GM23338 (cell line): ENCODE measurements around the gene G6PC2. TPM values are rescaled to one million over a fixed set of nuclear protein-coding genes. Genes with fewer than 3 reads are reported as not detected.

Experiments
- ATAC-seq: fragments of 200-7000 bp; cut with Tn5 transposase; 3 replicates; pipeline ENCODE4 v1.9.1; 2020
- DNase-seq: peaks from one replicate; pipeline ENCODE4 v3.0.0-alpha.2; 2015; ENCODE audit warnings: low spot score
- H2AFZ ChIP-seq: fragments of 200-600 bp; sonication (generic); 2 replicates; pipeline ENCODE4 v1.8.0; 2016; ENCODE audit warnings: antibody characterized with exemption, mild to moderate bottlenecking, moderate library complexity
- H3F3A ChIP-seq: fragments of 200-600 bp; sonication (generic); replicated peaks from 2 replicates; pipeline ENCODE4 v1.8.0; 2017; ENCODE audit warnings: antibody characterized with exemption, mixed run types, low read depth
- H3K27ac ChIP-seq: fragments of 200-600 bp; sonication (generic); 2 replicates; pipeline ENCODE4 v1.6.1; 2016; ENCODE audit warnings: low read depth
- H3K27me3 ChIP-seq: fragments of 200-600 bp; sonication (generic); 2 replicates; pipeline ENCODE4 v1.8.0; 2016; ENCODE audit warnings: mild to moderate bottlenecking, mixed run types, moderate library complexity; ENCODE audit not compliant: insufficient read depth
- H3K36me3 ChIP-seq: fragments of 200-600 bp; sonication (generic); 2 replicates; pipeline ENCODE4 v1.8.0; 2016; ENCODE audit warnings: mild to moderate bottlenecking; ENCODE audit not compliant: insufficient read depth
- H3K4me1 ChIP-seq: fragments of 200-600 bp; sonication (generic); 2 replicates; pipeline ENCODE4 v1.8.0; 2016; ENCODE audit warnings: mild to moderate bottlenecking, moderate library complexity; ENCODE audit not compliant: insufficient read depth
- H3K4me2 ChIP-seq: fragments of 200-600 bp; sonication (generic); 2 replicates; pipeline ENCODE4 v1.7.1; 2017; ENCODE audit warnings: mixed run types
- H3K4me3 ChIP-seq: fragments of 200-600 bp; sonication (generic); 2 replicates; pipeline ENCODE4 v1.6.1; 2016; ENCODE audit warnings: mixed run types
- H3K79me2 ChIP-seq: fragments of 200-600 bp; sonication (generic); replicated peaks from 2 replicates; pipeline ENCODE4 v1.8.0; 2017; ENCODE audit warnings: mild to moderate bottlenecking; ENCODE audit not compliant: insufficient read depth
- H3K9me2 ChIP-seq: fragments of 200-600 bp; sonication (generic); 2 replicates; pipeline ENCODE4 v1.8.0; 2017; ENCODE audit not compliant: insufficient read depth
- H4K20me1 ChIP-seq: fragments of 200-600 bp; sonication (generic); replicated peaks from 2 replicates; pipeline ENCODE4 v1.8.0; 2017; ENCODE audit warnings: mild to moderate bottlenecking; ENCODE audit not compliant: insufficient read depth
- H3K27ac Mint-ChIP-seq: 2 replicates; pipeline ENCODE4 v1.8.0; 2020; ENCODE audit warnings: inconsistent platforms, mild to moderate bottlenecking, moderate library complexity, mixed read lengths
- H3K27me3 Mint-ChIP-seq: 3 replicates; pipeline ENCODE4 v1.8.0; 2022; ENCODE audit warnings: low read depth, mild to moderate bottlenecking, moderate library complexity, mixed read lengths, inconsistent platforms; ENCODE audit not compliant: insufficient read depth, poor library complexity
- H3K36me3 Mint-ChIP-seq: 3 replicates; pipeline ENCODE4 v1.8.0; 2021; ENCODE audit warnings: low read depth, mild to moderate bottlenecking, inconsistent platforms, moderate library complexity, mixed read lengths
- H3K4me1 Mint-ChIP-seq: 3 replicates; pipeline ENCODE4 v1.8.0; 2020; ENCODE audit warnings: mild to moderate bottlenecking, inconsistent platforms, mixed read lengths
- H3K4me3 Mint-ChIP-seq: 3 replicates; pipeline ENCODE4 v1.8.0; 2021; ENCODE audit warnings: moderate library complexity, mild to moderate bottlenecking, inconsistent platforms, mixed read lengths
- H3K9me3 Mint-ChIP-seq: 3 replicates; pipeline ENCODE4 v1.8.0; 2020; ENCODE audit warnings: moderate library complexity, mild to moderate bottlenecking, inconsistent platforms, mixed read lengths
- CREB1 ChIP-seq: fragments of 250-450 bp; sonication (Bioruptor Pico); IDR thresholded peaks from 2 replicates; pipeline ENCODE4 v1.5.0; 2020; ENCODE audit warnings: low read depth, mild to moderate bottlenecking, moderate library complexity
- EZH2 ChIP-seq: fragments of 200-600 bp; sonication (generic); IDR thresholded peaks from one replicate; pipeline ENCODE4 v1.8.0; 2017; ENCODE audit warnings: antibody characterized with exemption, mild to moderate bottlenecking, low read depth; ENCODE audit not compliant: unreplicated experiment
- EZH2phosphoT487 ChIP-seq: fragments of 200-600 bp; sonication (generic); IDR thresholded peaks from one replicate; pipeline ENCODE4 v1.8.1; 2018; ENCODE audit warnings: antibody characterized with exemption; ENCODE audit not compliant: unreplicated experiment
- JUNB ChIP-seq: IDR thresholded peaks from one replicate; pipeline ENCODE4 v1.6.1; 2016; ENCODE audit warnings: antibody characterized with exemption; ENCODE audit not compliant: unreplicated experiment
- NANOG ChIP-seq: IDR thresholded peaks from 2 replicates; pipeline ENCODE4 v1.6.1; 2016; ENCODE audit warnings: antibody characterized with exemption, borderline replicate concordance
- POLR2AphosphoS5 ChIP-seq: IDR thresholded peaks from 2 replicates; pipeline ENCODE4 v1.6.1; 2016; ENCODE audit warnings: antibody characterized with exemption, low read depth
- STAT1 ChIP-seq: IDR thresholded peaks from one replicate; pipeline ENCODE4 v1.6.1; 2016; ENCODE audit warnings: antibody characterized with exemption; ENCODE audit not compliant: unreplicated experiment
- ZNF114 ChIP-seq: fragments of 250-450 bp; sonication (Bioruptor Pico); IDR thresholded peaks from 2 replicates; pipeline ENCODE4 v1.5.0; 2020; ENCODE audit warnings: mild to moderate bottlenecking, moderate library complexity
- ZNF331 ChIP-seq: fragments of 250-450 bp; sonication (Bioruptor Pico); IDR thresholded peaks from 2 replicates; pipeline ENCODE4 v1.5.0; 2020; ENCODE audit warnings: low read depth, mild to moderate bottlenecking, moderate library complexity
- polyA plus RNA-seq: library from polyadenylated mRNA; unstranded; fragments of >200 nt; fragmentation: Nextera tagmentation; extraction: Ambion mirVana; gene quantifications from 2 replicates; pipeline ENCODE4 v1.2.1, GENCODE V29; 2016
- total RNA-seq: library from RNA; depleted of rRNA; stranded (reverse); fragments of >200 nt; shearing (Covaris generic); gene quantifications from 2 replicates; pipeline ENCODE4 v1.2.3, GENCODE V29; 2014
- TF ChIP-seq, protein P1 (sequence below), 2 experiments: fragments of 200-600 bp in 1 of 2; sonication (generic) in 1 of 2; conservative IDR thresholded peaks; 2 replicates each; pipeline versions ENCODE4 v1.5.1 to v1.6.1; 2016 to 2017; ENCODE audit warnings: antibody characterized with exemption in 2 of 2, low read depth in 2 of 2, mild to moderate bottlenecking in 2 of 2, moderate library complexity in 1 of 2
- TF ChIP-seq, protein P2 (sequence below): IDR thresholded peaks from one replicate; pipeline ENCODE4 v1.6.1; 2018; ENCODE audit warnings: antibody characterized with exemption; ENCODE audit not compliant: unreplicated experiment
- TF ChIP-seq, protein P3 (sequence below): IDR thresholded peaks from 2 replicates; pipeline ENCODE4 v1.6.1; 2016; ENCODE audit warnings: antibody characterized with exemption

Gene G6PC2
- total and polyA plus RNA-seq, 2 experiments from 2014 or later, result not detected

DNA sequence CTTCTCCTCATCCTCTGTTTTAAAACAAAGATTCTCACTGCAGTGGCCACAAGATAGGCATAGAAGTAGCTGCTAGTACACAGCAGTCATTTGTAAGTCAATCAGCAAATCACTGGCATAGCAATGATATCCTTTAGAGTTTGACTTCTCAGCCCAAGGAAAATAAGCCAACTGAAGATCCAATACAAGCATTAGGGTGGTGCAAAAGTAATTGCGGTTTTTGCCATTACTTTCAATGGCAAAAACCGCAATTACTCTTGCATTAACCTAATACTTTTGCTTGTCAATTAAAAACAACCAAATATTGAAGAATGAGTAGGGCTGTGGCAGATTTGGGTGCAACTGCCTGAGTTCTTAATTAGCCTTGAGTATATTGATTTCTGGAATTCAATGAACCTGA lies 2.8 kb downstream of the G6PC2 start (continued):
- TF ChIP-seq, protein P1, sequence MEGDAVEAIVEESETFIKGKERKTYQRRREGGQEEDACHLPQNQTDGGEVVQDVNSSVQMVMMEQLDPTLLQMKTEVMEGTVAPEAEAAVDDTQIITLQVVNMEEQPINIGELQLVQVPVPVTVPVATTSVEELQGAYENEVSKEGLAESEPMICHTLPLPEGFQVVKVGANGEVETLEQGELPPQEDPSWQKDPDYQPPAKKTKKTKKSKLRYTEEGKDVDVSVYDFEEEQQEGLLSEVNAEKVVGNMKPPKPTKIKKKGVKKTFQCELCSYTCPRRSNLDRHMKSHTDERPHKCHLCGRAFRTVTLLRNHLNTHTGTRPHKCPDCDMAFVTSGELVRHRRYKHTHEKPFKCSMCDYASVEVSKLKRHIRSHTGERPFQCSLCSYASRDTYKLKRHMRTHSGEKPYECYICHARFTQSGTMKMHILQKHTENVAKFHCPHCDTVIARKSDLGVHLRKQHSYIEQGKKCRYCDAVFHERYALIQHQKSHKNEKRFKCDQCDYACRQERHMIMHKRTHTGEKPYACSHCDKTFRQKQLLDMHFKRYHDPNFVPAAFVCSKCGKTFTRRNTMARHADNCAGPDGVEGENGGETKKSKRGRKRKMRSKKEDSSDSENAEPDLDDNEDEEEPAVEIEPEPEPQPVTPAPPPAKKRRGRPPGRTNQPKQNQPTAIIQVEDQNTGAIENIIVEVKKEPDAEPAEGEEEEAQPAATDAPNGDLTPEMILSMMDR (conservative IDR thresholded peaks at IDR 0.05; ENCODE audit: low read depth in 2 of 2), result no peak
- TF ChIP-seq EZH2phosphoT487 (no peak), ZNF331 (CRISPR knock-in tag) (no peak), STAT1 (no peak), EZH2 (no peak), ZNF114 (no peak)
- TF ChIP-seq, protein P2, sequence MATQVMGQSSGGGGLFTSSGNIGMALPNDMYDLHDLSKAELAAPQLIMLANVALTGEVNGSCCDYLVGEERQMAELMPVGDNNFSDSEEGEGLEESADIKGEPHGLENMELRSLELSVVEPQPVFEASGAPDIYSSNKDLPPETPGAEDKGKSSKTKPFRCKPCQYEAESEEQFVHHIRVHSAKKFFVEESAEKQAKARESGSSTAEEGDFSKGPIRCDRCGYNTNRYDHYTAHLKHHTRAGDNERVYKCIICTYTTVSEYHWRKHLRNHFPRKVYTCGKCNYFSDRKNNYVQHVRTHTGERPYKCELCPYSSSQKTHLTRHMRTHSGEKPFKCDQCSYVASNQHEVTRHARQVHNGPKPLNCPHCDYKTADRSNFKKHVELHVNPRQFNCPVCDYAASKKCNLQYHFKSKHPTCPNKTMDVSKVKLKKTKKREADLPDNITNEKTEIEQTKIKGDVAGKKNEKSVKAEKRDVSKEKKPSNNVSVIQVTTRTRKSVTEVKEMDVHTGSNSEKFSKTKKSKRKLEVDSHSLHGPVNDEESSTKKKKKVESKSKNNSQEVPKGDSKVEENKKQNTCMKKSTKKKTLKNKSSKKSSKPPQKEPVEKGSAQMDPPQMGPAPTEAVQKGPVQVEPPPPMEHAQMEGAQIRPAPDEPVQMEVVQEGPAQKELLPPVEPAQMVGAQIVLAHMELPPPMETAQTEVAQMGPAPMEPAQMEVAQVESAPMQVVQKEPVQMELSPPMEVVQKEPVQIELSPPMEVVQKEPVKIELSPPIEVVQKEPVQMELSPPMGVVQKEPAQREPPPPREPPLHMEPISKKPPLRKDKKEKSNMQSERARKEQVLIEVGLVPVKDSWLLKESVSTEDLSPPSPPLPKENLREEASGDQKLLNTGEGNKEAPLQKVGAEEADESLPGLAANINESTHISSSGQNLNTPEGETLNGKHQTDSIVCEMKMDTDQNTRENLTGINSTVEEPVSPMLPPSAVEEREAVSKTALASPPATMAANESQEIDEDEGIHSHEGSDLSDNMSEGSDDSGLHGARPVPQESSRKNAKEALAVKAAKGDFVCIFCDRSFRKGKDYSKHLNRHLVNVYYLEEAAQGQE, result no peak

DNA sequence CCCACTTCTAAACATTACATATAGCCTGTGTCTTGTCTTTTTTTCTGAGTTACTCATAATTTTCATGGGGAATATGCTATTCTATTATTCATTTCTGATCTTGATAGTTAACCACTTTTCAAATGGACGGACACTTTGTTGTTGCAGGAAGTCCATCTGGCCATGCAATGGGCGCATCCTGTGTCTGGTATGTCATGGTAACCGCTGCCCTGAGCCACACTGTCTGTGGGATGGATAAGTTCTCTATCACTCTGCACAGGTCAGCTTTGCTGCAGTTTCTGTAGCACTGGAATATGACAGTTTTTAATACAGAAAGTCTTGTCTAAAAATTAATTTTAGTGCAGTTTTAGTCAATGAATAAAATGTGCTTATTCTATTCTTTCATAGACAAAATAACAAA lies 3.3 kb downstream of the G6PC2 start:
- no peaks in the 10 kb centered on the region for H3K36me3 Mint-ChIP-seq
- no peaks in the 10 kb centered on the region for H3K27me3 ChIP-seq
- no peaks in the 10 kb centered on the region for H4K20me1 ChIP-seq
- no peak overlapping the region for H3K27ac Mint-ChIP-seq
- no peaks in the 10 kb centered on the region for H3K9me3 Mint-ChIP-seq
- H3K79me2 ChIP-seq, result no peaks in the 10 kb centered on the region
- H3K27ac ChIP-seq, result no peak overlapping the region
- H3K4me3 ChIP-seq, result no peak overlapping the region
- H3K4me1 ChIP-seq, result peaks cover 24% of the 10 kb centered on the region
- 0 out of 2 replicates have a peak, but pooled peaks cover 9% of the 10 kb centered on the region for H3K9me2 ChIP-seq
- no peaks in the 10 kb centered on the region for H3K36me3 ChIP-seq
- H3K4me3 Mint-ChIP-seq, result no peak overlapping the region
- DNase-seq (no peak), ATAC-seq (no peak)
- 0 out of 2 replicates have a peak, but pooled peaks cover 7% of the 10 kb centered on the region for H3F3A ChIP-seq
- H3K4me1 Mint-ChIP-seq, result peaks cover 31% of the 10 kb centered on the region
- H3K4me2 ChIP-seq, result no peak overlapping the region
- H2AFZ ChIP-seq, result no peak overlapping the region
- peaks cover 11% of the 10 kb centered on the region for H3K27me3 Mint-ChIP-seq
- no peak for TF ChIP-seq POLR2AphosphoS5
- no peak for TF ChIP-seq JUNB
- no peak for TF ChIP-seq ZNF114
- TF ChIP-seq, protein P3, sequence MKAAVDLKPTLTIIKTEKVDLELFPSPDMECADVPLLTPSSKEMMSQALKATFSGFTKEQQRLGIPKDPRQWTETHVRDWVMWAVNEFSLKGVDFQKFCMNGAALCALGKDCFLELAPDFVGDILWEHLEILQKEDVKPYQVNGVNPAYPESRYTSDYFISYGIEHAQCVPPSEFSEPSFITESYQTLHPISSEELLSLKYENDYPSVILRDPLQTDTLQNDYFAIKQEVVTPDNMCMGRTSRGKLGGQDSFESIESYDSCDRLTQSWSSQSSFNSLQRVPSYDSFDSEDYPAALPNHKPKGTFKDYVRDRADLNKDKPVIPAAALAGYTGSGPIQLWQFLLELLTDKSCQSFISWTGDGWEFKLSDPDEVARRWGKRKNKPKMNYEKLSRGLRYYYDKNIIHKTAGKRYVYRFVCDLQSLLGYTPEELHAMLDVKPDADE, result no peak
- TF ChIP-seq NANOG, result no peak
- no peak for TF ChIP-seq CREB1 (CRISPR knock-in tag)
- TF ChIP-seq, protein P1 (conservative IDR thresholded peaks at IDR 0.05; ENCODE audit: low read depth in 2 of 2), result no peak
- TF ChIP-seq ZNF331 (CRISPR knock-in tag), result no peak
- TF ChIP-seq EZH2phosphoT487, result no peak
- no peak for TF ChIP-seq EZH2
